ENCODE results near the gene DRAP1.
"Not testable (repeated sequence)": the region's sequence is repeated elsewhere in the genome, so short reads cannot be mapped to it uniquely, and the experiment has no call there.

DRAP1 gene

GRCh38 chr11:65886826-65887722 is 32.2 kb upstream of the DRAP1 start:
- no peak for DNase-seq

DNA sequence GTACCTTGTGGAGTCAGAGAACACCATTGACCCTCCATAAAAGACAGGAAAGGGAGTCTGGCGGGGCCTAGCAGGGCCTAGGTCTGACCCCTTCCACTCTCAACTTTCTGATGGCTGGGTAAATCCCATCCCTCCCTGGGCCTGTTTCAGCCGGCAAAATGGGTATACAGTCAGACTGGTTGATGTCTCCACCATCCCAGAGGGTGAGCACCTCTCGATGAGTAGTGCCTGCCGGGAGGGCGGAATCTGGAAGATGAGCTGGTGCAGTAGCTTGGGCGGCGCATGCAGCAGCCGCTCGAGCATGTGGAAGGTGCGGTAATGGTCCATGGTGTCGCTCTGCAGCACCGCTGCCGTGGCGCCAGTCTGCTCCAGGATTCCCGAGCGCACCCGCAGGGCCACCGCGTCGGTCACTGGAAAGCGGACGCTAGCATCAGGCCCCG is 31.5 kb upstream of the DRAP1 start:
- DNase-seq = no peak

DNA sequence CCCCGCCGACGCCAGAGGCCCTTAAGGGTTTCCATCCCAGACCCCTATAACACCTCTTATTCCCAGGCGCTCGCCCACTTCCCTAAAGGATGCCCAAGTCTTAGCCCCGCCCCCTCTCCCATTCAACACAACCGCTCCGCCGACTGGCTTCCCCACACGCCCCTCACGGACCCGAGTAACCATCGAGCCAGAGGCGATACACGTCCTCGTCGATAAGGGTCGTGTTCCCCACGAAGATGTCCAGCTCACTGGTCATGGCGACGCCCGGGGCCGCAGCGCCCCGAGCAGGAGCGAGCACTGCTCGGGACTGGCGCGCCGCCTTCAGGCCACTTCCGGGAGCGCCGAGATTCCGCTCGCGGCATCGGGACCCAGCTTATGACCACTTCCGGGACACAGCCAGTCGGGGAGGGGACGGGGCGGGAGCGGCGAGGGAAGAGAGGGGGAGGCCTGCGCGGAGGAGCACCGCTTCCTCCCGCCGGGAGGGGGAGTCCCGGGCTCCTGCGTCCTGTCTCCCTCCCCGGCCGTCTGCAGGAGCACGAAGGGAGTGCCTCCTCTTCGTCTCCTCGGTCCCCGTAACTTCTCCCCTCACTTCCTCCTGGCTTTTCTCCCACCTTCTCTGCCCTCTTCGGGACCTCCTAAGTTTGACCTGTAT is 30.9 kb upstream of the DRAP1 start, which contains the start of gene FIBP:
Gene FIBP, minus strand, starts transcription at position 309 of the 652 bp plus-strand sequence. Its CDS starts 53 bp downstream, at position 256.
- DNase-seq = peak; percentile 97

- peak; percentile 98 for DNase-seq
Measured at GRCh38 chr11:65890324-65891218, 28.7 kb upstream of the DRAP1 start, which contains the start of gene CCDC85B. TSS of gene CCDC85B (plus strand) at chr11:65890673. CDS start at chr11:65890784, 111 bp downstream.

DNA sequence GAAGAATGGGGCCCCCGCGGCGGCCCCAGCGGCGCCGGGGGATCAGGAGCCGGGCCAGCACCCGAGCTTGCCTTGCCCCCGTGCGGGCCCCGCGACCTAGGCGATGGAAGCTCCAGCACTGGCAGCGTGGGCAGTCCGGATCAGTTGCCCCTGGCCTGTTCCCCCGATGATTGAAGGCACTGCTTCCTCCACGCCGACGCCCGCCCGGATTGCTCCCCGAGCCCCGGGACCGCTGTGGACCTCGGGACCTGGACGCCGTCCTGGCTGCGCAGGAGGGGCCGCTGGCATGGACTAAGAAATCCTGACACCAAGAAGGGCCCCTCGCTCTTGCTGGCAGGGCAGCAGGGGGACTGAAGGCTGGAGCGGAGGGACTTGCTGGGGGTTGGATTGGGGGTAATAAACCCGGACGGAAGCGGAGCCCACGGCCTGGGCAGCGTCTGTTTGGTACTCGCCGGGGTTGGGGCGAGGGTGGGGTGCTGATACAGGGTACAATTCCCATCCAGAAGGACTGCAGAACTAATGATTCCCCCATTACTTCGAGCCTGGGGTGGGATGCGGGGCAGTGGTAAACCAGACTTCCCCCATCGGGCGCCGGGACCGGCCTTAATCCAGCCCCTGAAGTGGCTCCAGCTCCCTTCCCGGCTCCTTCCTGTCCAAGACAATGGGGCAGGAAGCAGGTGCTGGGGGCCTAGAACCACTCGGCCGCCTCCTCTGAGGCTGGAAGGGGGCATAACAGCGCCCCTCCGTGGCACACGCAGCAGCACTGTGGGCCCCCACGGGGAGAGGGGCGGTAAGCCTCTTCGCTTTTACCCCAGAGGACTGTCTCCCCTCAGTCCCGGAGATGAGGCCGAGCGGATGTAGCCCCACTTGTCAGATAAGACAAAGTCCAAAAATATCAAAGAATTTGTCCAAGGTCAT is 27.7 kb upstream of the DRAP1 start:
- peak in 1 of 2 donors; percentile 54 for DNase-seq

DNA sequence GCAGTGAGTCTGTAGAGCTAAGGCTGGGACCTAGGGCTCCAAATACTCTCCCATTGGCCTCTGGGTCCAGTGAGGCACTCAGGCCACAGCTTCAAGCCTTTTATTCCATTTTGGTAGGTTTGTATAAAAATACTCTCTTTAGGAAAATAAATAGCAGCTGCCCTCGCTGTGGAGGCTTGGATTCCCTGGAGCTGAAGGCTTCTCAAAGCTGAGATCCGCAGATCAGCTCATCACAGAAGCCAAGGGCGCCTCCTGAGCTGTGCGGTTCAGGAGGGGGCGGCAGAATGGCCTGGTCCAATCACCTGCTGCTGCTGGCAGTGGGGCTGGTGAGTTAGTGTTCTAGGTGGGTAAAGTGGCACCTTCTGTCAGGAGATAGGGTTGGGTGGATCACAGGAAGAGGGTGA is 27.1 kb upstream of the DRAP1 start:
- not testable (repeated sequence) for DNase-seq

DNA sequence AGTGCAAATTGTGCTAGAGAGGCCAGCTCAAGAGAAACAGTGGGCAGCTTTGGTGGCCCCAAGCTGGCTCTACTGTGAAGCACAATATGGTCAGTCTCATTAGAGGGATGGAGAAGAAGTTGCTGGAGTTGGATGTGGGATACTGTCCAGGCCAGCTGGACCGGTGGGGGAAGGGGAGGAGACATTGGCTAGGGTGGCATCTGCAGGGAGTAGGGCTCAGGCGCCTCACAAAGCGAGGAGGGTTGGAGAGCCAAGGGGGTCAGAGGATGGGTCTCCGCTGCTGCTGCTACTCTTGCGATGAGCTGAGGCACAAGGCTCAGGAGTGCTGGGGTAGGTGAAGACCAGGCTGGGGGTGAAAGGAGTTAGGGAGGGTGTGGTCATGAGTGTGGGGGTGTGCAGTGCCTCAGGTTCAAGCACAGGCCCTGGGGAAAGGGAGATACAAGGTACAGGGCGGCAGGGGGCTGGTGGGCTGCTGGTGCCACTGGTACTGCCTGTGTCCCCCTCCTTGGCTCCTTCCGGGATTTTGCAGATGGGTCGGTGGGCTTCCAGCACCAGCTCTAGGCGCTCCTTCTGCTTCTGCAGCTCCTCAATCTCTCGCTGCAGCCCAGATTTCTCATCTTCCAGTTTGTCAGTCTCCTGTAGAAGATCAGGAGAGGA is 26.4 kb upstream of the DRAP1 start:
- DNase-seq = no peak

DNA sequence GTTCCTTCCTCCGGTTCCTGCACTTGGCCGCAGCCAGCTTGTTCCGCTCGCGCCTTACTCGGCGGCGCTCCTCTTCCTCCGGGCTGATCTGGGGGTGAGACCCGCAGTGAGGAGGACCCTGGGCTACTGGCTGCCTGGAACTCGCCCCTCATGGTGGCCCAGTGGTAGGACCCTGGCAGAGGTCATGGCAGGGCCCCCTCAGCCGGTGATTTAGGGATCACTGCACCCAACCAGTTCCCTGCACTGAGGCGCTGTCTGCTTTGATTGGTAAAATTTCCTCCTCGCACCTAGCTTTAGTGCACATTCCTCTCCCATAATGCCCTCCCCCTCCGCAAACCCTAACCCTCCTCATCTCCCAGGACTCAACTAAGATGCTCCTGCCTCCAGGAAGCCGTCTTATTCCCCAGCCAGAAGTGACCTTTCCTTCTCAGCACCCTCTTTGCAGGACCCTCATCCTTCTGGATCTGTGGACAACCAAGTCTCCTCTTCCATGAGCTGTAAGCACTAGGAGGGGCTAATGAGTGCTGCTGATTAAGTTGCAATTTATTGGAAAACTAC is 25.1 kb upstream of the DRAP1 start:
- peak; percentile 34 to 53 for DNase-seq

DNA sequence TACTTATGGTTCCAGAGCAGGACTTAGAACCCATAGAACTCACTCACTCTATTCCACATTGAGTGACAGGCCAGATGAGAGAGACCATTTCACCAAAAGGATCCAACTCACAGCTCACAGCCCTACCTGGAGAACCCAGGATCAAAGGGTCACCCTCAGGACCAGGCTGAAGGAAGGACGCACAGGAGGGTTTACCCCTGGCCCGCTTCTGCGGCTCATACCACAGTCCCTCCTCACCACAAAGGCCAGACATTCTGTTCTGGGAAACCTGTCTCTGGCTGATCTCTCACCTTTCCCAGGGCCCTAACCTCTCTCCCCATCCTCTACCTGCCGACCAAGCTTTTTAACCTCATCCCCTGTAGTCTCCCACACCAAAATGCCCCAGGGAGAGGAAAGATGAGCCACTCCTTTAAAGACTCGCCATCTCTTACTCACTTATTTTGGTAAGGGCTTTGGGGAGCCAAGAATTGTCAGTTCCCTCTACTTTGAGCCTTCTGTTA is 23.7 kb upstream of the DRAP1 start:
- DNase-seq = no peak

DNA sequence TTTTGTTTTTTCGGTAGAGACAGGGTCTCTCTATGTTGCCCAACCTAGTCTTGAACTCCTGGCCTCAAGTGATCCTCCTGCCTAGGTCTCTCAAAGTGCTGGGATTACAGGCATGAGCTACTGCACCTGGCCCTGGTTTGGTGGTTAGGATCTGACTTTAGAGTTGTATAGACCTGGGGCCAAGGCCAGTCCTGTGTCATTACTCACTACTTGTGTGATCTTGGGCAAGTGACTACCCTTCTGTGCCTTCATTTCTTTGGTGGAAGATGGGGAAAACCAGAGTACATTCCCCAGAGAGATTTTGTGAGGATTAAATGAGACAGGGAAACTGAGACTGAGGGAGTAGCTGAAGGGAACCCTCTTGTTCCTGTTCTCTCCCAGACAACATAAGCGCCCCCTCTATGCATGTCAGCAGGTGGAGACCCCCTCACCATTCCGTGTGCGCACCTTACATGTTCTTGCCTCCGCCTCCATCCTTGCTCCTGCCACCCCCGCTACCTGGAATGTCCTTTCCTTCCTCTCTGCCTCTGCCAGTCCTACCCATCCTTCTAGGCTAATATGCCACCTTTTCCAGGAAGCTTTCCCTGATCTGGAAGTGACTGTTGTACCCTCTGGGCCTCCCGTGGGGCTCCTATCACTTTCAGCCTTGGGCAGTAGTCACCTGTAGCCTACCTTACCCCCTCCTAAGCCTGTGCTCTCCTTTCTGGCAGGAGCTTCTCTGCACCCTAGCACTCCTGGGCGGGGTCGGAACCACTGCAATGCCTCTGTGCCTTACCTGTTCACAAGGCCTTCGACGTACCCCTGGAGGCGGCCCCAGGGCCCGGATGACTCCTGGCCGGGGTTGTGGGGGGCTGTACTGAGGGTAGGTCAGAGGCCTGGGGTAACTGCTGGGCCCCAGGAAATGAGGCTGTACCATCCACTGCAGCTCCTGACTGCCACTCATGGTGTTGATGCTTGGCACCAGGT is 22.9 kb upstream of the DRAP1 start:
- DNase-seq = no peak

DNA sequence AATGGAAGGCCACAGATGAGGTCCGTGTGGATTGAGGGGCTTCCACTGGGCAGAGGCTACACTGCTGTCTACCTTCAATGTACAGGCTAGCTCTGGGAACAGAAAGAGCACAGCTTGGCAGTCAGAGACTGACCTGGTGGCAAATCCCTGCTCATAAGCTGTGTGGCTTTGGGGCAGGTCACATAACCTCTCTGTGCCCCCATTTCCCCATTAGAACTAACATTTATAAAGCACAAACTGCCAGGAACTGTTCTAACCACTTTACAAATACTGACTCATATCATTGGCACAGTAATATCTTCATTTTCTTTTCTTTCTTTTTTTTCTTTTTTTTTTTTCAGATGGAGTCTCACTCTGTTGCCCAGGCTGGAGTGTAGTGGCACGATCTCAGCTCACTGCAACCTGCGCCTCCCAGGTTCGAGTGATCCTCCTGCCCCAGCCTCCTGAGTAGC is 22.2 kb upstream of the DRAP1 start:
- no peak for DNase-seq

GRCh38 chr11:65898656-65899355 is 20.4 kb upstream of the DRAP1 start:
- no peak for DNase-seq

DNA sequence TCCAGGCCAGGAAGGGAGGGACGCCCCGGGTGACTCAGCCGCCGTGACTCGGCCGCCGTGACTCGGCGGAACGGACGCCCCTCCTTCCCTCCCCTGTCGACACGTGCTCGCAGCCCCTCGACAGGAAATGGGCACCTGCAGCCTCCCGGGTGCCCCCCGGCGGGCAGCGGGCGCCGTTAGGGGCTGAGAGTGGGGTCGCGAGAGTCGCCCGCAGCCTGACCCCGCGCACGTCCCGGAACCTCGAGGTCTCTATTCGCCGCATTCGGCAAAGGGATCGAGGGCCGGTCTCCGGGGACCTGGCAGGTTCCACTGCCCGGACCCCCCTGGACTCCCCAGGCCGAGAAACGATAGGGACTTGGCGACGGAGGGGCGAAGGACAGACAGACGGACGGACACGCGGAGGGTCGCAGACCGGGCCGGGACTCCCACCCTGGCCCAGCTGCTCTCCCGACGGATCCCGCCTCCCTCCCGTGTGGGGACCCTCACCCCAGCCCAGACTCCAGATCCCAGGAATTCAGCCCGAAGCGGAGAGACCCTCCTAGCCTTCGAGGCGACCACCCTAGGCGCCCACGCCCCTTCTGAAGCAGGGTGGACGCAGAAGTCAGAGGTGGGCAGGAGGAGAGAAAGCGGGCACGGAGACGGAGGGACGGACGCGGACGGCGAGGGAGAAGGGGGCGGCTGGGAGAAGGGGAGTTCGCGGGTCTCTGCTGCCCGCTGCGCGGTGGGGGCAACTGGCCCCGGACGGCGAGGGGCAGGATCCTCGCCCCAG is 19.7 kb upstream of the DRAP1 start:
- DNase-seq = peak; percentile 66 to 75

GRCh38 chr11:65900125-65900898 is 18.9 kb upstream of the DRAP1 start, which contains the start of gene FOSL1:
TSS of gene FOSL1 (minus strand) at chr11:65900388. CDS start at chr11:65900339, 49 bp downstream.
- DNase-seq = peak; percentile 93 to 94

- no peak for DNase-seq
Measured at GRCh38 chr11:65900899-65901180, 18.4 kb upstream of the DRAP1 start.

DNA sequence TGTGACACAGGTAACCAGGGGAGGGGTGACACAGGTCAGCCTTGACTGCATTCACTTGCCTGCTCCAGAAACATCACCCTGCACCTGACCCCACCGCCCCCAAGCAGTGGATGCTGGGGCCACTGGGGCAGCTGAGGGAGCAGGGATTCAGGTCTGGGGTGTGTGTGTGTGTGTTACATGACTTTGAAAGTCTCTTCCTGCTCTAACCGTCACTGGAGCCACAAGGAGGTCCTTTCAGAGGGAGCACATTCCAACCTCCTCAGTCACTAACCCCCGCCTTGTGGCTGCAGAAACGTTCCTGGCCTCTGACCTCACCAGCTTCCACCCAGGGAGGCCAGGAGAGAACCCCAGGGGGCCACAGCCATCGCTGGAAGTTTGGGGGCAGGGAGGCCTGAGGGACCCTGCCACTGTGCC is 16.2 kb upstream of the DRAP1 start:
- no peak for DNase-seq

- DNase-seq = no peak
Measured at GRCh38 chr11:65903715-65904114, 15.5 kb upstream of the DRAP1 start.
